ENCODE results near the gene CRADD. TPM values are rescaled to one million over a fixed set of nuclear protein-coding genes. Genes with fewer than 3 reads are reported as not detected.
"Not testable (repeated sequence)": the region's sequence is repeated elsewhere in the genome, so short reads cannot be mapped to it uniquely, and the experiment has no call there.

CRADD gene
- total RNA-seq, 2 donors from 2014 or later = 9.6 to 10.1 TPM

DNA sequence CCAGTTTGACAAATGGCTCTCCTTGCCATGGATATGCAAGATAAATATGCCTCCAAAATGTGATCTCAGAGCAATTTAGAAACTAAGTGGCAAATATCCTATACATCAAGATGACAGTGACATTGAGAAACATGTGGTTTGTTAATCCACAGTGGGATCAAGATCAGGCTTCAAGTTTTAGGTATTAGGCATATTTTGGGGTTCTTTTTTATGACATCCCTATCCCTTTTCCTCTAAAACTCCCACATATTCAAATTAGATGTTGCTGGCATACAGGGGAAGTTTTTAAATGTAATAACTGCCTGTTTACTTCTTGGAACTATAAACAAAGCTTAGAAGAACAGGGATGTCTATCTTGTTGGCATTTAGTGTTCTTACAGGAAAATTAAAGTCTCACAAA, 179.4 kb downstream of the CRADD start:
- no peak for ATAC-seq

DNA sequence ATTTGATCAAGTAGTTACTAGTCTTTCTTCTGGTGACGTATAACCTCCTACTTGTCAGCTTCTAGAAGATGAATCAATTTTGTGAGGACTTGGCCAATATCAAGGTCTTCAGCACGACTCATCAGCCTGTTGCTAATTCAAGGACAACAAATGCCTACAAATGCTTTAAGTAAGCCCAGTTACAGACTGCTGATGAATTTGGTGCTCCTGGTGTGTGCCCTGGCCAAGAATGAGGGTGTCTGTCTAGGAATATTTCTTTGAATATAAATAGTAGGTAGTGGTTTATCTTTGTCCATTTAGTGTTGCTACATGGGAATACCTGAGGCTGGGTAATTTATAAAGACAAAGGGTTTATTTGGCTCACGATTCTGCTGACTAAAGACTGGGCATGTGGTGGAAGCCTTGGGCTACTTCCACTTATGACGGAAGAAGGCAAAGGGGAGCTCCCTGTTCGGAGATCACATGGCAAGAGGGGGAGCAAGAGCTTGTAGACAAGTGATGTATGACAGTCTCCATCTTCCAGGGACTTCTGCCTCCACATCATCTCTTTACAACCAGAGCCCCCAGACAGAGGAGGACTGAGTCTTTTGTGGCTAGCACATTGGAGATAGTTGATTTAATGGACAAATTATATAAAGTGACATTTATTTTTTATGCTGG, 180.2 kb downstream of the CRADD start:
- H3K36me3 Mint-ChIP-seq = peaks cover 0 to 15% of the 10 kb centered on the region in 2 donors
- peaks cover 0 to 5% of the 10 kb centered on the region in 2 donors for H3K9me3 Mint-ChIP-seq
- no peak for ATAC-seq
- DNase-seq (ENCODE audit: low spot score in 2 of 2) = no peak
- H3K27ac Mint-ChIP-seq = no peak overlapping the region

More for the DNA sequence above, 179.4 kb downstream of the CRADD start:
- Mint-ChIP-seq H3K9me3 (peaks cover 0 to 5% of the 10 kb centered on the region in 2 donors), H3K36me3 (peaks cover 0 to 10% of the 10 kb centered on the region in 2 donors), H3K27ac (no peak overlapping the region)
- DNase-seq (ENCODE audit: low spot score in 2 of 2) = no peak

DNA sequence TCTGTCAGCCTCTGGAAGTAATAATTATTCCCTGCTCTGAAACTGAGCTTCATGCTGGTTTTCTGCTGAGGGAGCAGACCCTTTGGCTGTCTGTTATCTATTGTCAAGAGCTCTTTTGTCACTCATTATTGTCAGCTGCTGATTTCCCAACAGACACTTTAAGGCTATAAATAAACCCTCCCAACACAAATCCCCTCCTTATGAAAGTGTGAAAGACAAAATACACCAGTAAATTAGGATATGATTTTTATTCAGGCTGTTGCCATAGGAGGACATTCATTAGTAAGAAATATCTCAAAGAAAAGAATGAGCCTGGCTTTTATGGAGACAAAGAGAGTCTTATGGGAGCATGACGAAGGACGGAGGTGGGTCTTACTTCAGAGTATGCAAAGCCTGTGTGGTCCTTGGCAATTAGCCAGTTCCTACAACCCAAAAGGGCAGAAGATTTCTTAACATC, 180.8 kb downstream of the CRADD start:
- Mint-ChIP-seq H3K36me3 (peaks cover under 1 to 21% of the 10 kb centered on the region in 2 donors), H3K27ac (no peak overlapping the region), H3K9me3 (peaks cover 0 to 5% of the 10 kb centered on the region in 2 donors)
- ATAC-seq (no peak), DNase-seq (ENCODE audit: low spot score in 2 of 2) (no peak)

DNA sequence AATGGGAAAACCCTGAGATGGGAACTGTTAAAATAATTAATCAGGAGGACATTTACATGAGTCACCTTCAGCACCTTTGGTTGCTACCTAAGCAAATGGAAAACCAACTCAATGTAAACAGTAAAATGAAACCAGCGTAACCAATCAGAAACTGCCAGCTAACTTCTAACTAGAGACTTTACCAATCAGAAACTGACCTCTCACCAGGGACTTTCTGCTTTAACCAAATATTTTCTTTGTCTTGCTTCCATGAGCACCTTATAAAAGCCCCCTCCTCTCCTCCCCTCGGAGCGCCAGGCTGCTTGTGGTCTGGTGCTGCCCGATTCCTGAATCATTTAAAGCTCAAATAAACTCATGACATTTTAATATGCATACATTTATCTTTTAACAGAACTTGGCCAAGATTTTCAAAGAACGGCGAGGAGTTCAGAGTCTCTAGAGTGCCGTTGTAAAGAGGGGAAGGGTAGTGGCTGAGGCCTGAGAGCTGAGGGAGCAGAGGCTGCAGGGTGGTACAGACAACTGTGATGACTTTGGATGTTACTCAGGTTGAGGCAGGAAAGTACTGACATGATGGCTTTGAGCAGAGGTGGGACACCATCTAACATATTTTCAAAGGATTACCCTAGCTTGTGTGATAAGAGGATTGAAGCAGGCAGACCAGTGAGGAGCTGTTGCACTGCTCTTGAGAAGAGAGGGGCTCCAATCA, 183.6 kb downstream of the CRADD start:
- DNase-seq (ENCODE audit: low spot score in 2 of 2) (no peak), ATAC-seq (peak; percentile 20 to 49)
- H3K9me3 Mint-ChIP-seq = peaks cover 0 to 12% of the 10 kb centered on the region in 2 donors
- H3K36me3 Mint-ChIP-seq = peaks cover 13 to 35% of the 10 kb centered on the region in 2 donors
- peak overlapping the region; percentile 9 to 82 for H3K27ac Mint-ChIP-seq

DNA sequence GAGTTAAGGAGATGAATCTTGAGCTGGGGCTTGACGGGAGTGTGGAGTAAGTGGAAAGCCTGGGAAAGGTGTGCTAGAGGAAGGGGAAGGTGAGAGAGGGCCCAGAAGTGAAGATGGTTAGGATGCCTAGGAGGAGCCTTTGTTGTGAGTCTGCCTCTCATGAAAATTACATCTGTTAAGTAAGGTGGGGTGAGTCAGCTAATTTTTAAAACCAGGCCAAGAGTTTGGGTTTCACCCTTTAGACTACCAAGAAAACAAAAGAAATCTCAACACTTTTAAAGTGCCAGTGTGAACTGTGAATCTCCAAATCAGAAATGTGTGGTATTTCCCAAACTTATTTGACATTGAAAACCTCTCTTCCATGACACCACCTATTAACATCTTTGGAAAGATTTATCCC, 185.2 kb downstream of the CRADD start:
- Mint-ChIP-seq H3K9me3 (peaks cover 12 to 25% of the 10 kb centered on the region in 2 donors), H3K36me3 (peaks cover 27 to 49% of the 10 kb centered on the region in 2 donors), H3K27ac (no peak overlapping the region)
- ATAC-seq = no peak
- no peak for DNase-seq (ENCODE audit: low spot score in 2 of 2)

DNA sequence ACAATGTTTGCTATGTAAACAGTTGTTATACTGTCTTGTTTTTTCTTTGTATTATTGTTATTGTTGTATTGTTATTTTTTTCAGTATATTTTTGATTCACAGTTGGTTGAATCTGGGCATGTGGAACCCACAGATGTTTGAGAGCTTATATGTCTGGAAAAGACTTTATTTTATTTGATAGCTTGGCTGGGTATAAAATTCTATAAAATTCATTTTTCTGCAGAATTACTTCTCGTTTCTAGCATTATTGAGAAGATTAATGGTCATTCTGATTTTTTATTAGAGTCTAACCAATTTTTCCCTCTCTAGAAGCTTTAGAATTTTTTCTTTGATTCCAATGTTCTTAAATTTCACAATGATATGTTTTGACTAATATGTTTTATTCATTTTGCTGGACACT, 188.6 kb downstream of the CRADD start:
- no peak overlapping the region for H3K27ac Mint-ChIP-seq
- peaks cover 47 to 53% of the 10 kb centered on the region in 2 donors for H3K36me3 Mint-ChIP-seq
- ATAC-seq (no peak), DNase-seq (ENCODE audit: low spot score in 2 of 2) (no peak)
- H3K9me3 Mint-ChIP-seq = peaks cover 18 to 31% of the 10 kb centered on the region in 2 donors

DNA sequence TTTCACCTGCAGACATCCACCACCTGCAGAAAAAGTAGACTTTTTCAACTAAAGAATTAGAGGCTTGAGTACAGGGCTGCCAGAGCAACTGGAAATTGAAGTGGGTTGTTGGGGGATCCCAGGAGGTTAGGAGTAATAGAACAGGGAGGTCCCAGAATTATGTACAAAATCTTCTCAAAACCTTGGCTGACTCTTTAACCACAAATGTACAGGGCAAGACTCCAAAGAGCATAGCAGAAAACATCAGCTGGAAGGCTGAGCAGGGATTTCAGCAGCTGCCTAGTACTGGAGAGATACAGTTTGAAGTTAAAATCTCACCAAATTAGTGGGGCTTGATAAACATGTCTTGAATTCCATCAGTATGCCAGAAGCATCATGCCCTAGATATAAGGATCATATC, 191.6 kb downstream of the CRADD start:
- ATAC-seq = no peak
- no peak for DNase-seq (ENCODE audit: low spot score in 2 of 2)
- Mint-ChIP-seq H3K9me3 (peaks cover 36 to 53% of the 10 kb centered on the region in 2 donors), H3K36me3 (peaks cover 42 to 62% of the 10 kb centered on the region in 2 donors), H3K27ac (no peak overlapping the region)

DNA sequence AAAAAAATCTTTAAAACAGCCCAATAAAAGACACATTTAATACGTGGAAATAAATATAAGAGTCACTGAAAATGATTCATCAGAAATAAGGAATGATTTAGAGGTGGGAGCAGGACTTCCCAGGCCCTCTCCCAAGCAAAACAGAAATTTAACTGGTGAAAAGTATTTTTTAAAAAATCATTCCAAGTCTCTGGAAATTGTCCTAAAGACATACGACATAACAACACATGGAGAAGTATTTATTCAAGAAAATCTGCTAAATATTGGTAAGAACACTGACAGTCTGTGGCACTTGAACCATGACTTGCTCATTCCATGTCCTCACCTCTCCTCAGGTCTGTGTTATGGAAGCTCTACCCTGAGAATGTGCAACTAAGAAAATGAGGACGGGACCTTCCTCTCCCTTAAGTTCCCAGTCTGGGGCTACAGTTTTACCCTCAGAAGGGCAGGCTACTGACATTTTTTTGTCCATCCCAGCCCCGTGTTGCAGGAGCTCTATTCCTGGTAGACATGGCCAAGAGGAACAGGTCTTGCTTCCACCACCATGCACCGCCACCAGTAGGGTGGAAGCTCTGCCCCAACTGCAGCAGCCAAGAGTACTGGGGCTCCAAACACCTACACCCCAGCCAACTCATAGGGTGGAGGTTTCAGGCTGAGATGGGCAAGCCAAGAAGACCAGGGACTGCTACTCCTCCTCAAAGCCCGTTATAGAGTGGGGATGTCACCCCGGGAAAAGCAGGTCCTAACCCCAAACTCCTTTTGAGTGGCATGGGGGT, 193.0 kb downstream of the CRADD start:
- no peak for DNase-seq (ENCODE audit: low spot score in 2 of 2)
- peaks cover 48 to 66% of the 10 kb centered on the region in 2 donors for H3K36me3 Mint-ChIP-seq
- no peak for ATAC-seq
- no peak overlapping the region for H3K27ac Mint-ChIP-seq
- H3K9me3 Mint-ChIP-seq = peaks cover 40 to 62% of the 10 kb centered on the region in 2 donors

DNA sequence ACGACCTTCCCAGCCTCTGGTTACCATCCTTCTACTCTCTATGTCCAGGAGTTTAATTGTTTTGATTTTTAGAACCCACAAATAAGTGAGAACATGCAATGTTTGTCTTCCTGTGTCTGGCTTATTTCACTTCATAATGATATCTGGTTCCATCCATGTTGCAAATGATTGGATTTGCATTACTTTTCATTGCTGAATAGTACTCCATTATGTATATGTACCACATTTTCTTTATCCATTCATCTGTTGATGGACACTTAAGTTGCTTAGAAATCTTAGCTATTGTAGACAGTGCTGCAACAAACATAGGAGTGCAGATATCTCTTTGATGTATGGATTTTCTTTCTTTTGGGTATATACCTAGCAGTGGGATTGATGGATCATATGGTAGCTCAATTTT, 194.4 kb downstream of the CRADD start:
- ATAC-seq; H3K27ac Mint-ChIP-seq; DNase-seq (ENCODE audit: low spot score in 2 of 2): not testable (repeated sequence)
- Mint-ChIP-seq H3K36me3 (peaks cover 50 to 73% of the 10 kb centered on the region in 2 donors), H3K9me3 (peaks cover 45 to 62% of the 10 kb centered on the region in 2 donors)

DNA sequence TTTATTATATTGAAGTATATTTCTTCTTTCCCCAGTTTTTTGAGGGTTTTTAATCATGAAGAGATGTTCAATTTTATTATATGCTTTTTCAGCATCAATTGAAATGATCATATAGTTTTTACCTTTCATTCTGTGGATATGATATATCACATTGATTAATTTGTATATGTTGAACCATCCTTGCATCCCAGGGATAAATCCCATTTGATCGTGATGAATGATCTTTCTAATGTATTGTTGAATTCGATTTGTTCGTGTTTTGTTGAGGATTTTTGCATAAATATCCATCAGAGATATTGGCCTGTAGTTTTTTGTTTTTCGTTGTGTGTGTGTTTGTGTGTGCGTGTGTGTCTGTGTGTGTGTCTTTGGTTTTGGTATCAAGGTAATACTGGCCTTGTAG, 196.4 kb downstream of the CRADD start:
- DNase-seq (ENCODE audit: low spot score in 2 of 2) (no peak), ATAC-seq (no peak)
- peaks cover 46 to 56% of the 10 kb centered on the region in 2 donors for H3K9me3 Mint-ChIP-seq
- peaks cover 46 to 68% of the 10 kb centered on the region in 2 donors for H3K36me3 Mint-ChIP-seq
- H3K27ac Mint-ChIP-seq = no peak overlapping the region

DNA sequence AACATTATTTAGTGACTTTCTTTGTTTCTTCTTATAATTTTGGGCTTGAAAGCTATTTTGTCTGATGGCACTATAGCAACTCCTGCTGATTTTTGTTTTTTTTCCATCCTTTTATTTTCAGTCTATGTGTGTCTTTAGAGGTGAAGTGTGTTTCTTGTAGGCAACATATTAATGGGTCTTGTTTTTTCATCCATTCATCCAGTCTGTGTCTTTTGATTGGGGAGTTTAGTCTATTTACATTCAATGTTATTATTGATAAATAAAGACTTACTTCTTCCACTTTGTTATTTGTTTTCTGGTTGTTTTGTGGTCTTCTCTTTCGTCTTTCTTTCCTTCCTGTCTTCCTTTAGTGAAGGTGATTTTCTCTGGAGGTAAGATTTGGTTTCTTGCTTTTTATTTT, 198.0 kb downstream of the CRADD start:
- no peak for ATAC-seq
- peaks cover 37 to 57% of the 10 kb centered on the region in 2 donors for H3K36me3 Mint-ChIP-seq
- no peak overlapping the region for H3K27ac Mint-ChIP-seq
- DNase-seq (ENCODE audit: low spot score in 2 of 2) = no peak
- H3K9me3 Mint-ChIP-seq = peaks cover 40 to 53% of the 10 kb centered on the region in 2 donors

DNA sequence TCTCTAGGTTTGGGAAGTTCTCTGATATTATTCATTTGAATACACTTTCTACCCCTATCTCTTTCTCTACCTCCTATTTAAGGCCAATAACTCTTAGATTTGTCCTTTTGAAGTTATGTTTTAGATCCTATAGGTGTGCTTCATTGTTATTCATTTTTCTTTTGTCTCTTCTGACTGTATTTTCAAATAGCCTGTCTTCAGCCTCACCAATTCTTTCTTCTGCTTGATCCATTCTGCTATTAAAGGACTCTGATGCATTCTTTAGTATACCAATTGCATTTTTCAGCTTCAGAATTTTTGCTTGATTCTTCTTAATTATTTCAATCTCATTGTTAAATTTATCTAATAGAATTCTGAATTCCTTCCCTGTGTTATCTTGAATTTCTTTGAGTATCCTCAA, 199.2 kb downstream of the CRADD start:
- DNase-seq (ENCODE audit: low spot score in 2 of 2) (no peak), ATAC-seq (no peak)
- peaks cover 39 to 52% of the 10 kb centered on the region in 2 donors for H3K9me3 Mint-ChIP-seq
- no peak overlapping the region for H3K27ac Mint-ChIP-seq
- H3K36me3 Mint-ChIP-seq = peaks cover 37 to 52% of the 10 kb centered on the region in 2 donors

DNA sequence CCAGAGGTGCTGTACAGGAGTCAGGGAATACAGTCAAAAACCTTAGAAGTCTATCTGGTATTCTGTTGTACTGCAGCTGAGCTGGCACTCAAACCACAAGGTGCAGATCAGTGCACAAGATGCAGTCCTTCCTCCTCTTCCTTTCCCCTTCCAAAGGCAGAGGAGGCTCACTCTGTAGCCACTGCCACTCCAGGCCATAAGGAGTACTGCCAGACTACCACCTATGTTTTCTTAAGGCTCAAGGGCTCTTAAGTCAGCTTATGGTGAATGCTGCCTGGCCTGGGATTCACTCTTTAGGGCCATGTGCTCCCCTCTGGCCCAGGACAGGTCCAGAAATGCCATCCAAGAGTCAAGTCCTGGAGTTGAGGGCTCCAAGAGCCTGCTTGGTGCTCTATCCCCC, 200.3 kb downstream of the CRADD start:
- no peak overlapping the region for H3K27ac Mint-ChIP-seq
- peaks cover 32 to 45% of the 10 kb centered on the region in 2 donors for H3K9me3 Mint-ChIP-seq
- peaks cover 37 to 44% of the 10 kb centered on the region in 2 donors for H3K36me3 Mint-ChIP-seq
- no peak for ATAC-seq
- no peak for DNase-seq (ENCODE audit: low spot score in 2 of 2)

DNA sequence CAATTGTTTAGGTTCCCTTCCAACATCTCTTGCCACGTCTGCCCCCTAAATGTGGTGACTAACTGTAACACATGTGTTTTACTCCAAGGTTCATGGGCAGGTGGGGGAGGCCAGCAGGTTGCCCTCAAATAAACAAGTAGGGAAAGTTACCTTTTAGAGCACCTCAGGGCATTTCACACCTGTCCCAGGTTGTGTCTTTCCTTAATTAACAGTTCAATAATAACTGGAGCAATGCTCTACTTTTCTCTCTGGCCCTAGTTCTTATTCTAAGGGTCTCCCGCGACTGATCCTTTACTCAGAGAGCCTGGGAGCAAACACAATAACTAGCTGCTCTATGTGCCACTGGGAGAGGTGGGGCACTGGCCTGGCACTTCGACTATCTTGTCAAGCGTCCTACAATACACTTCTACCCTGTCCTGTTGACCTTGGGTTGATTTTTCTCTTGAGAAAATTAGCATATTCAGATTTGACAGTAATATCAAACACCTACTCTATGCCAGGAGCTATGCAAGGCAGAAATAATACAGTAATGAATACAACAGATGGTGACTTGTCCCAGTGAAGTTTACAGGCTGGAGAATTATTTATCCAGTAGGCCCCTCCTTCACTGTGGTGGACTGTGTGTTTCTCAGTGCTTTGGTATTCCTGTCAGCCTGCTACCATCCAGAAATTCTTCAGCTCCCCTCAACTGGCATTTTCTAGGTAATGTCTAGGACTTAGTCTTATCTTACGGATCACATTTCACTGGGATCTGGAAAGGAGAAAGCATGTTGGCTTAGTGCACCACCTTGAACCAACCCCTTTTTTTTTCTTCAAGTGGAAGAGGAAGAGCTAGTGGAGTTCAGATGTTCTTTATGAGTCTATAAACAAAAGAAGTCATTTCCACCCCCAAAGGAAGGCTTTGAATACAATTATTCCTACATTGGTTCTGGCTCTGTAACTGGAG, 202.6 kb downstream of the CRADD start:
- DNase-seq (ENCODE audit: low spot score in 2 of 2) (no peak), ATAC-seq (no peak)
- Mint-ChIP-seq H3K27ac (no peak overlapping the region), H3K36me3 (peaks cover 23 to 26% of the 10 kb centered on the region in 2 donors), H3K9me3 (peaks cover 20 to 24% of the 10 kb centered on the region in 2 donors)

DNA sequence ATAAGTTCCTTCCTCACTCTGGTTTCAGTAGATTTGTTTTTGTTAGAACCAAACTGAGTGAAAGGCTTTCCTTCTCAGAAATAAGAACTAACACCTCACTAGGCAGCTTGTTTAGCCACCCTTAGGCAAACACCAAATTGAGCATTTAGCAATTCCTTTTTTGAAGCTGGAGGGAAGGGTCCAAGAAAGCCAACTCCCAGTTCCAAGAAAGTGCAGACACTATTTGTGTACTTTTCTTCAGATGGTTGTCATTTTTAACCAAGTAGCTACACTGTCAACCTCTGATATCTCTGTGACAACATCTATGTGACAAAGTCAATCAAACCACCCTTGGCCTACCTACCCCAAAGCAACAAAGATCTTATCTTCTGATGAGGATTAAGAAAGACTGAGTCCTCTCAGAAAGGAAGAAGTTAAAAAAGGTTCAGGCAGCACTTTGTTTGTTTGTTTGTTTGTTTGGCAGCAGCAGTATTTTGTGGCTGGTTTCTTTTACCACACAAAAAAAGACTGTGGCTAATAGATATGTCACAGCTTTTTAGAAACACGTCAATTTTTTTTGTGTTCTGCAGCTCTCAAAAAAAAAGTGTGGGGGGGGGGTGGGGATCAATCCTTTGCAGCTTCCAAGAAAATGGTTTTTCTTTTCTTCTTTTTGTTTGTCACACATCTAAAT, 203.8 kb downstream of the CRADD start:
- H3K9me3 Mint-ChIP-seq = peaks cover 11 to 16% of the 10 kb centered on the region in 2 donors
- ATAC-seq (peak in 1 of 2 donors; percentile 41), DNase-seq (ENCODE audit: low spot score in 2 of 2) (no peak)
- peaks cover 10 to 13% of the 10 kb centered on the region in 2 donors for H3K36me3 Mint-ChIP-seq
- no peak overlapping the region for H3K27ac Mint-ChIP-seq

Data from activated naive CD4-positive, alpha-beta T cell treated with anti-CD3 and anti-CD28 coated beads, Interleukin-2, amount 50 U/mL, for 72 hours (primary cell).